22Rv1 (cell line): Measurements from ENCODE around the gene LRRC3.

ENCODE experiments used
- CTCF ChIP-seq: fragments of 450-650 bp; IDR thresholded peaks from 2 replicates; pipeline ENCODE4 v1.5.1; 2017; ENCODE audit warnings: mild to moderate bottlenecking
- ZFX ChIP-seq: fragments of 450-650 bp; IDR thresholded peaks from 2 replicates; pipeline ENCODE4 v1.6.1; 2017; ENCODE audit warnings: antibody characterized with exemption, borderline replicate concordance

GRCh38 chr21:44473915-44474555, 18.7 kb downstream of the LRRC3 start:
- TF ChIP-seq CTCF (no peak), ZFX (no peak)
